ENCODE results near the gene SPDYE6.

SPDYE6 gene

GRCh38 chr7:102320601-102321350 lies 35.5 kb downstream of the SPDYE6 start:
- no peaks in the 10 kb centered on the region for H3K4me1 ChIP-seq (ENCODE audit: low read length)
- H3K9ac ChIP-seq (ENCODE audit: low read length) = no peak overlapping the region
- no peaks in the 10 kb centered on the region for H3K9me3 ChIP-seq (replicated peaks; ENCODE audit: insufficient read depth, low read length)
- DNase-seq = no peak
- H3K27ac ChIP-seq (ENCODE audit: low read length) = no peak overlapping the region
- no peaks in the 10 kb centered on the region for H3K27me3 ChIP-seq (replicated peaks; ENCODE audit: insufficient read depth, low read length)
- H3K9me2 ChIP-seq (replicated peaks; ENCODE audit: insufficient read depth, low read length) = no peaks in the 10 kb centered on the region
- no peak overlapping the region for H2AFZ ChIP-seq (ENCODE audit: low read length)
- 0 out of 2 replicates have a peak, but pooled peaks cover 10% of the 10 kb centered on the region for H3F3A ChIP-seq (ENCODE audit: insufficient read depth, low read length)
- H3K4me3 ChIP-seq (ENCODE audit: low read length) = no peak overlapping the region
- 0 out of 2 replicates have a peak, but pooled peaks cover 3% of the 10 kb centered on the region for H3K36me3 ChIP-seq (replicated peaks; ENCODE audit: insufficient read depth, low read length)
- H3K79me2 ChIP-seq (ENCODE audit: low read length) = 0 out of 2 replicates have a peak, but pooled peaks cover 5% of the 10 kb centered on the region
- TF ChIP-seq EZH2phosphoT487 (IDR thresholded peaks at IDR 0.05; ENCODE audit: low read length) (no peak), EZH2 (optimal IDR thresholded peaks at IDR 0.05; ENCODE audit: low read depth, low read length) (no peak), CTCF (IDR thresholded peaks at IDR 0.05; ENCODE audit: low read length) (no peak)
- H3K4me2 ChIP-seq (ENCODE audit: low read depth, low read length) = no peak overlapping the region
- H4K20me1 ChIP-seq (ENCODE audit: insufficient read depth, low read length) = no peaks in the 10 kb centered on the region

GRCh38 chr7:102320181-102320580 lies 36.1 kb downstream of the SPDYE6 start:
- no peak for DNase-seq
- no peak overlapping the region for H2AFZ ChIP-seq (ENCODE audit: low read length)
- no peak overlapping the region for H3K27ac ChIP-seq (ENCODE audit: low read length)
- H3K9me2 ChIP-seq (replicated peaks; ENCODE audit: insufficient read depth, low read length) = no peaks in the 10 kb centered on the region
- H3K4me3 ChIP-seq (ENCODE audit: low read length) = no peak overlapping the region
- no peaks in the 10 kb centered on the region for H3K4me1 ChIP-seq (ENCODE audit: low read length)
- no peak for TF ChIP-seq CTCF (IDR thresholded peaks at IDR 0.05; ENCODE audit: low read length)
- no peak for TF ChIP-seq EZH2 (optimal IDR thresholded peaks at IDR 0.05; ENCODE audit: low read depth, low read length)
- TF ChIP-seq EZH2phosphoT487 (IDR thresholded peaks at IDR 0.05; ENCODE audit: low read length) = no peak
- H3K4me2 ChIP-seq (ENCODE audit: low read depth, low read length) = no peak overlapping the region
- 0 out of 2 replicates have a peak, but pooled peaks cover 3% of the 10 kb centered on the region for H3K36me3 ChIP-seq (replicated peaks; ENCODE audit: insufficient read depth, low read length)
- H4K20me1 ChIP-seq (ENCODE audit: insufficient read depth, low read length) = no peaks in the 10 kb centered on the region
- H3K79me2 ChIP-seq (ENCODE audit: low read length) = 0 out of 2 replicates have a peak, but pooled peaks cover 5% of the 10 kb centered on the region
- no peaks in the 10 kb centered on the region for H3K9me3 ChIP-seq (replicated peaks; ENCODE audit: insufficient read depth, low read length)
- no peaks in the 10 kb centered on the region for H3K27me3 ChIP-seq (replicated peaks; ENCODE audit: insufficient read depth, low read length)
- 0 out of 2 replicates have a peak, but pooled peaks cover 10% of the 10 kb centered on the region for H3F3A ChIP-seq (ENCODE audit: insufficient read depth, low read length)
- no peak overlapping the region for H3K9ac ChIP-seq (ENCODE audit: low read length)

GRCh38 chr7:102319671-102320070 lies 36.6 kb downstream of the SPDYE6 start:
- 0 out of 2 replicates have a peak, but pooled peaks cover 10% of the 10 kb centered on the region for H3F3A ChIP-seq (ENCODE audit: insufficient read depth, low read length)
- no peaks in the 10 kb centered on the region for H3K9me2 ChIP-seq (replicated peaks; ENCODE audit: insufficient read depth, low read length)
- H3K9ac ChIP-seq (ENCODE audit: low read length) = no peak overlapping the region
- 0 out of 2 replicates have a peak, but pooled peaks cover 3% of the 10 kb centered on the region for H3K36me3 ChIP-seq (replicated peaks; ENCODE audit: insufficient read depth, low read length)
- no peaks in the 10 kb centered on the region for H3K4me1 ChIP-seq (ENCODE audit: low read length)
- H3K4me2 ChIP-seq (ENCODE audit: low read depth, low read length) = no peak overlapping the region
- DNase-seq = no peak
- peaks cover 5% of the 10 kb centered on the region; the same call in 1 of the 2 replicates for H3K79me2 ChIP-seq (ENCODE audit: low read length)
- H3K9me3 ChIP-seq (replicated peaks; ENCODE audit: insufficient read depth, low read length) = no peaks in the 10 kb centered on the region
- no peaks in the 10 kb centered on the region for H3K27me3 ChIP-seq (replicated peaks; ENCODE audit: insufficient read depth, low read length)
- no peak overlapping the region for H3K4me3 ChIP-seq (ENCODE audit: low read length)
- no peak overlapping the region for H3K27ac ChIP-seq (ENCODE audit: low read length)
- H4K20me1 ChIP-seq (ENCODE audit: insufficient read depth, low read length) = no peaks in the 10 kb centered on the region
- H2AFZ ChIP-seq (ENCODE audit: low read length) = no peak overlapping the region
- TF ChIP-seq EZH2phosphoT487 (IDR thresholded peaks at IDR 0.05; ENCODE audit: low read length) (no peak), CTCF (IDR thresholded peaks at IDR 0.05; ENCODE audit: low read length) (no peak), EZH2 (optimal IDR thresholded peaks at IDR 0.05; ENCODE audit: low read depth, low read length) (no peak)

Measured in MM.1S (cell line).